HT-29 (cell line): ENCODE measurements around the gene AK8. TPM values are rescaled to one million over a fixed set of nuclear protein-coding genes. Genes with fewer than 3 reads are reported as not detected.

Experiments used
- total RNA-seq: library from RNA; depleted of rRNA; stranded (reverse); fragments of >200 nt; shearing (Covaris generic); gene quantifications from 2 replicates; pipeline ENCODE4 v1.2.3, GENCODE V29; 2014; rRNA removed

The AK8 gene
- total RNA-seq, 1 experiment from 2014 or later = not detected

Other genes starting within 250 kb of the AK8 start
- 15.1 and 19.2 TPM in 2 replicates for gene DDX31, start 208.3 kb downstream of the AK8 start, total RNA-seq
- gene GTF3C4, start 207.8 kb downstream of the AK8 start, total RNA-seq = 24.5 and 26.3 TPM in 2 replicates
- gene SPACA9, start 614 bp upstream of the AK8 start, total RNA-seq = 1.3 and 1.4 TPM in 2 replicates
- gene TSC1, start 66.3 kb upstream of the AK8 start, total RNA-seq = 13.7 and 16.5 TPM in 2 replicates
- gene GFI1B, start 100.4 kb upstream of the AK8 start, total RNA-seq = not detected in 2 replicates
- gene GTF3C5, start 152.7 kb upstream of the AK8 start, total RNA-seq = 136 and 159 TPM in 2 replicates
- gene CEL, start 183.7 kb upstream of the AK8 start, total RNA-seq = 0.08 and 0.58 TPM in 2 replicates
- 95.0 and 102 TPM in 2 replicates for gene RALGDS, start 243.0 kb upstream of the AK8 start, total RNA-seq